Measurements from ENCODE around the gene PODXL.

- TF ChIP-seq EZH2 (IDR thresholded peaks at IDR 0.05; ENCODE audit: borderline replicate concordance, insufficient read depth, low read length, poor library complexity, severe bottlenecking) (no peak), REST (IDR thresholded peaks at IDR 0.05; ENCODE audit: borderline replicate concordance) (peak; percentile 69), CTCF (IDR thresholded peaks at IDR 0.05; ENCODE audit: poor library complexity, severe bottlenecking) (no peak), TAF1 (IDR thresholded peaks at IDR 0.05; ENCODE audit: low read depth) (no peak), MXI1 (conservative IDR thresholded peaks at IDR 0.05; ENCODE audit: poor library complexity, severe bottlenecking) (no peak), POLR2AphosphoS5 (IDR thresholded peaks at IDR 0.05) (peak; percentile 86)
These were observed 66.5 kb downstream of the PODXL start for GRCh38 chr7:131489881-131490280.

Data from neural cell (in vitro differentiated cells).